DMS 273 treated with DMSO at 0.1 percent for 48 hours (cell line): ENCODE results near the gene FILIP1.

Source experiments
- DNase-seq: peaks from one replicate; lab custom pipeline; 2025; lab: John Stamatoyannopoulos, UW

Gene FILIP1

GRCh38 chr6:75492386-75493153 lies 1.0 kb downstream of the FILIP1 start:
- DNase-seq = no peak

- no peak for DNase-seq
Measured at GRCh38 chr6:75491291-75491690, 2.3 kb downstream of the FILIP1 start.

- DNase-seq = no peak
Measured at GRCh38 chr6:75490706-75491105, 2.9 kb downstream of the FILIP1 start.

GRCh38 chr6:75489025-75489424 lies 4.6 kb downstream of the FILIP1 start:
- DNase-seq = no peak

GRCh38 chr6:75488033-75488432 lies 5.6 kb downstream of the FILIP1 start:
- no peak for DNase-seq

- no peak for DNase-seq
Measured at GRCh38 chr6:75486850-75487518, 6.6 kb downstream of the FILIP1 start.

GRCh38 chr6:75484535-75484934 lies 9.1 kb downstream of the FILIP1 start:
- DNase-seq = no peak

GRCh38 chr6:75483136-75483952 lies 10.3 kb downstream of the FILIP1 start:
- no peak for DNase-seq

- no peak for DNase-seq
Measured at GRCh38 chr6:75481936-75482593, 11.5 kb downstream of the FILIP1 start.

GRCh38 chr6:75481394-75481793 lies 12.2 kb downstream of the FILIP1 start:
- DNase-seq = no peak

- DNase-seq = no peak
Measured at GRCh38 chr6:75480425-75480824, 13.2 kb downstream of the FILIP1 start.

- DNase-seq = no peak
Measured at GRCh38 chr6:75479712-75480111, 13.9 kb downstream of the FILIP1 start.

- DNase-seq = no peak
Measured at GRCh38 chr6:75478929-75479328, 14.7 kb downstream of the FILIP1 start.

GRCh38 chr6:75472885-75473284 lies 20.7 kb downstream of the FILIP1 start:
- no peak for DNase-seq

- no peak for DNase-seq
Measured at GRCh38 chr6:75467966-75468365, 25.6 kb downstream of the FILIP1 start.

- no peak for DNase-seq
Measured at GRCh38 chr6:75467284-75467683, 26.3 kb downstream of the FILIP1 start.

- DNase-seq = no peak
Measured at GRCh38 chr6:75466636-75467035, 27.0 kb downstream of the FILIP1 start.

- no peak for DNase-seq
Measured at GRCh38 chr6:75463908-75464307, 29.7 kb downstream of the FILIP1 start.

GRCh38 chr6:75463061-75463460 lies 30.5 kb downstream of the FILIP1 start:
- no peak for DNase-seq

- DNase-seq = no peak
Measured at GRCh38 chr6:75460681-75461080, 32.9 kb downstream of the FILIP1 start.

- DNase-seq = no peak
Measured at GRCh38 chr6:75458895-75459294, 34.7 kb downstream of the FILIP1 start.

- no peak for DNase-seq
Measured at GRCh38 chr6:75450903-75451302, 42.7 kb downstream of the FILIP1 start.
